ENCODE results near the gene ZFAND2A.
"Not testable (repeated sequence)": the region's sequence is repeated elsewhere in the genome, so short reads cannot be mapped to it uniquely, and the experiment has no call there.

ZFAND2A gene, protein sequence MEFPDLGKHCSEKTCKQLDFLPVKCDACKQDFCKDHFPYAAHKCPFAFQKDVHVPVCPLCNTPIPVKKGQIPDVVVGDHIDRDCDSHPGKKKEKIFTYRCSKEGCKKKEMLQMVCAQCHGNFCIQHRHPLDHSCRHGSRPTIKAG

DNA sequence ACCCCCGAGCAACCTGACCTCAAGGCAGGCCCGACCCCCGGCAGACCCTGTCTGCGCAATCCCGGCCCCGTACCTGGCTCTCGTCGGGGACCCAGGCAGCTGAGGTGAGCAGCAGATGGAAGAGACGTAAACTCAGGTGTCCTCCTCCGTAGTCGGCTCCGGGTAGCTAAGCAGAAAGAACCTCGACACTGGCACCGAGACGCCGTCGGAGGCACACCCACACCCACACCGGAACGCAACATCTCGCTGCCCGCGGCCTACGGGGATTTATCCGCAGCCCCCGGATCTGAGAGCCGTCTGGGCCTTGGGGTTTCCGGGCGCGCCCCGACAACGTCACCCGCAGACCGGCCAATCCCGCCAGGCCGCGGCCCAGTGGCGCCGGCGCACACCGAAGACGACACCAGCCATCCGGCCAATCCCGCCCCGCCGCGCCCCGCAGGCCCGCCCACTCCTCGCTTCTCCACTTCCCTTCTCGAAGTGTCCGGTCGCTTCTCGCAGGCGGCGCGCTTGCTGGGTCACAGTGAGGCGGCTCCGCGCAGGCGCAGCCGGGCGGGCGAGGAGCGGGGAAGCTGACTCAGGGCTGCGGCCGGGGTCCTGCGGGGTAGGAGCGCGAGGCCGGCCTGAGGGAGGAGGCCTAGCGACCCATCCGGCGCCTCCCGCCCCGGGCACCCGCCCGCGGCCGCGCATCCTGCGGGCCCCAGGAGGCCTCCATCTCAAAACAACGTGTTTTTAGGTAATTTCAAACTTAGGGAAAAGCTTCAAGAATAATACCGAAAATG, at the start of gene ZFAND2A:
Gene ZFAND2A (minus strand): TSS at position 306 of the 779 bp plus-strand sequence. CDS start 1,984 bp downstream, outside the sequence.
- peak; percentile 99 for DNase-seq (ENCODE audit: low spot score)

DNA sequence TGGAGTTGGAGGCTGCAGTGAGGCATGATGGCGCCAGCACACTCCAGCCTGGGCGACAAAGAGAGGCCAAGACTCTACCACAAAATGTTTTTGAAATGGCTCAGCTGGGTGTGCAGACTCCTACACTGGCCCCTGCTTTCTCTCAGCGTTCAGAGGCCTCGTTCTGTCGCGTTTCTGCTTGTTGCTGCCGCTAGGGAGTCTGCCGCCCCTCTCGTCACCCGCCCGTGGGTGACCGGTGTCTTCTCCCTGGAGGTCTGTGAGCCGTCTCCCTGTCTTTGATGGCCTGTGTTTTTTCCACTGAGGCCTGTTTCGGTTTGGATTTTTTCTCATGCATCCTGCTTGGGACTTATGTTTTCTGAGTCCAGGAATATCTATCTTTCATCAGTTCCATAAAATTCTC, 49.1 kb upstream of the ZFAND2A start:
- no peak for DNase-seq (ENCODE audit: low spot score)

DNA sequence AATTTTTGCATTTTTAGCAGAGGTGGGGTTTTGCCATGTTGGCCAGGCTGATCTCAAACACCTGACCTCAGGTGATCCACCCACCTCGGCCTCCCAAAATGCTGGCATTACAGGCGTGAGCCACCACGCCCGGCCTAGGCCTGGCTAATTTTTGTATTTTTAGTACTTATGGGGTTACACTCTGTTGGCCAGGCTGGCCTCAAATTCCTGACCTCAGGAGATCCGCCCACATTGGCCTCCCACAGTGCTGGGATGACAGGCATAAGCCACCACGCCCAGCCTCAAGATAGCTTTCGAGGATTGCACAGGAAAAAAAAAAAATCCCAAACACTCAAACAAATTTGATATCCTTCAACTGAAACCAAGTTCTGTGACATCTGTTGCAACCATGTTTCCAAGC, 45.7 kb upstream of the ZFAND2A start:
- not testable (repeated sequence) for DNase-seq (ENCODE audit: low spot score)

DNA sequence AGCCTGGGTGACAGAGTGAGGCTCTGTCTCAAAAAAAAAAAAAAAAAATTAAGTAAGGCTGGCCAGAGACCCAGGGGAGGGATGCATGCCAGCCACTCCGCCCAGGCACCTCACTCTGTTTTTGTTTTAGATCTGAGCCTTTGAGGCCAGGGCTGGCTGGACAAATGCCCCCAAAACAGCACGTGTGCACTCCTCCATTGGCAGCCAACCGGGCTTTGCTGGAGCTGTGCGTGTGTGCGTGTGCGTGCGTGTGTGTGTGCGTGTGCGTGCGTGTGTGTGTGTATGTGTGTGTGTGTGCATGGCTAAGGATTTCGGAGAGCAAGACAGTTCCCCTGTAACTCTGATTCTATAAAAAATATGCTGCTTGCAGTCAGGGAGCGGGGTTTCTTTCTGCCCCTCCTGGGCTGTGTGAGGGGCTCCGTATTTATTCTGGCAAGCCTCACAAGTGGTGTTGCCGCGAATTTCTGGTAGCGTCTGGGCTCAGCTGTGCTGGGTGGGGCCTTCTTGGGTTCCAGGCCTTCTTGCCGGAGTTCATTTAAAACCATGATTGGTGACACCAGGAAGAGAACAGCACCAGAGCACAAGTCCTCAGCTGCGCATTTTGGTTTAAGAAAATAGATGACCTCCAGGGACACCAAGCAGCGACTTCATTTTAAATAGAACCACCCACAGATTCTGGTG, 44.6 kb upstream of the ZFAND2A start:
- no peak for DNase-seq (ENCODE audit: low spot score)

DNA sequence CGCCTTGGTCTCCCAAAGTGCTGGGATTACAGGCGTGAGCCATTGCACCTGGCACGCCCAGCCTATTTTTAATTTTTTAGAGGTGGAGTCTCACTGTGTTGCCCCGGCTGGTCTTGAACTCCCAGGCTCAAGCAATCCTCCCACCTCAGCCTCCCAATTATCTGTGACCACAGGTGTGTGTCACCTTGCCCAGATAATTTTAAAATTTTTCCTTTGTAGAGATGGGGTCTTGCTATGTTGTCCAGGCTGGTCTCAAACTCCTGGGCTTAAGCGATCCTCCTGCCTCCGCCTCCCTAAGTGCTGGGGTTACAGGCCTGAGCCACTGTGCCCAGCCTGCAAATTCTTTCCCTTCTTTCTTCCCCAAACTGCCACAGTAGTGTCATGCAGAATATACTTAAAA, 42.9 kb upstream of the ZFAND2A start:
- DNase-seq (ENCODE audit: low spot score), result not testable (repeated sequence)

DNA sequence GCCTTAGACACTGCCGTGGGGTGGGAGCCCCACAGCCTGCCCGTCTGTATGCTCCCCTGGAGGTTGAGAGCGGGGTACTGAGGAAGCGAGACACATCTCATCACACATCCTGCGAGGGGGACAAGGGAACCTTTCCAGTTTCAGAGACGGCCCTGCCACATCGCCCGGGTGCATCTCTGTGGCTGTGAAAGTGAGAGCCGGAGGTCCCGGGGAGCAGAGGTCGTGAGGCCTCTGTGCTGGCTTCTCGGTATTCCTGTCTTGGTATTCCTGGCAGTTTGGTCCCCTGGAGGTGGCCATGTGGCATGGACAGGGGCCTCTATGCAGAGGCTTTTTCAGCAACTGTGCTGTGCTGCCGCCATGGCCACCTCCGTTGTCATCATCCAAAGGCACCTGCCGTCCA, 41.9 kb upstream of the ZFAND2A start:
- no peak for DNase-seq (ENCODE audit: low spot score)

DNA sequence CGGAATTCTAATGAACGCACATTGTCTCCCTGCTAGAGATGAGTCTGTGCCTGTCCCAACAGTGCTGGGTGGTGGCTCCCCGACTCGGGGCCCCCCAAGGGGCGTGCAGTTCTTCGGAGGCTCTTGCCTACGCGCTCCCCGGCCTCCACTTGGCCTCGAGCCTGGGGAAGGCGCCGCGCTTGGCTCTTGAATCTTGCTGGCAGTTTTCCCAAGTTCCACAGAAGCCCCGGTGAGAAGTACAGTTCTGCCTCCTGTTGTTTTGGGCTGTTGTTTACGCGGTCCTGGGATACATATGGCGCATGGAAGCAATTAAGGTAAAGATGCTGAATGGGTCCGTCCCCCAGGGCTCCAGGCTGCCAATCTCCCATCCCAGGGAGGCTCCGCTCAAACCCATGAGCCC, 40.0 kb upstream of the ZFAND2A start:
- no peak for DNase-seq (ENCODE audit: low spot score)

DNA sequence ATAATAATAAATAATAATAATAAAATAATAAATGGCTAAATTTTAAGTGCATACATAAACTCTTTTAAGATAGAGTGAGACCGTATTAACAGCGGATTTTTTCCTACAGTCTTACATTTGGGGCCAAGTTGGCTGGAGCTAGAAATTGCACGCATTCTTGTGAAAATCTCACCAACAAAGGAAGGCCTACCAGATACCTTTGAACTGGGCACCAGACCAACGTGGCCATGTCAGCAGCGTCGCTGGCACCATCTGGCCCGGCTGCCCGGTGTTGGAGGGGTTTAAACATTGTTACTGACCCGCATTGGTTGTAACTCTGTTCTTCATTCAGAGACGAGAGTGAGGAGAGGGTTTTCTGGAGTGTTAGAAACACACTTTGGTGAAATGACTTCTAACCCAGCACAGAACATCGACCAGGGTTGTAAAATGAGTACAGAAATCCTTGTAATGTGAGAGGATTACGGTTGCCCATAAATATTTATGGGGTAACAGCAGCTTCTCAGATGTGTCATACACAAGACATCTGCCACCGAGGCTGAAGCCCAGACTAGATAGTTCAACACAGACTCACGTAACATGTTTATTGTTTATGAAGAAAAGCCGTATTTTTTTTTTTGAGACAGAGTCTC, 38.1 kb upstream of the ZFAND2A start:
- no peak for DNase-seq (ENCODE audit: low spot score)

DNA sequence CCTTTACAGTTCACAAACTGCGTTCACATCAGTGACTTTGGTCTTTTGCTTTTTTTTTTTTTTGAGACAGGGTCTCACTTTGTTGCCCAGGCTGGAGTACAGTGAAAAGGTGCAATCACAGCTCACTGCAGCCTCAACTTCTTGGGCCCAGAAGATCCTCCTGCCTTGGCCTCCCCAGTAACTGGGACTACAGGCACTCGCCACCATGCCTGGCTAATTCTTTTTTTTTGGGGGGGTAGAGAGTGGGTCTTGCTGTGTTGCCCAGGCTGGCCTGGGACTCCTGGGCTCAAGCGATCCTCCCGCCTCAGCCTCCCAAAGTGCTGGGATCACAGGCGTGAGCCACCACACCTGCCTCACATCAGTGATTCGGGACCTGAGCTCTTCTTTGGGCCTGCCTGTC, 37.0 kb upstream of the ZFAND2A start:
- no peak for DNase-seq (ENCODE audit: low spot score)

DNA sequence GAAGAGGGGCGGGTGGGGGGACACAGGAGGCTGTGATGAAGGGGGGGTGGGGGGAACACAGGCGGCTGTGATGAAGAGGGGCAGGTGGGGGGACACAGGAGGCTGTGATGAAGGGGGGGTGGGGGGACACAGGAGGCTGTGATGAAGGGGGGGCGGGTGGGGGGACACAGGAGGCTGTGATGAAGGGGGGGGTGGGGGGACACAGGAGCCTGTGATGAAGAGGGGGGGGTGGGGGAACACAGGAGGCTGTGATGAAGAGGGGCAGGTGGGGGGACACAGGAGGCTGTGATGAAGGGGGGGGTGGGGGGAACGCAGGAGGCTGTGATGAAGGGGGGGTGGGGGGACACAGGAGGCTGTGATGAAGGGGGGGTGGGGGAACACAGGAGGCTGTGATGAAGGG, 36.4 kb upstream of the ZFAND2A start:
- not testable (repeated sequence) for DNase-seq (ENCODE audit: low spot score)

DNA sequence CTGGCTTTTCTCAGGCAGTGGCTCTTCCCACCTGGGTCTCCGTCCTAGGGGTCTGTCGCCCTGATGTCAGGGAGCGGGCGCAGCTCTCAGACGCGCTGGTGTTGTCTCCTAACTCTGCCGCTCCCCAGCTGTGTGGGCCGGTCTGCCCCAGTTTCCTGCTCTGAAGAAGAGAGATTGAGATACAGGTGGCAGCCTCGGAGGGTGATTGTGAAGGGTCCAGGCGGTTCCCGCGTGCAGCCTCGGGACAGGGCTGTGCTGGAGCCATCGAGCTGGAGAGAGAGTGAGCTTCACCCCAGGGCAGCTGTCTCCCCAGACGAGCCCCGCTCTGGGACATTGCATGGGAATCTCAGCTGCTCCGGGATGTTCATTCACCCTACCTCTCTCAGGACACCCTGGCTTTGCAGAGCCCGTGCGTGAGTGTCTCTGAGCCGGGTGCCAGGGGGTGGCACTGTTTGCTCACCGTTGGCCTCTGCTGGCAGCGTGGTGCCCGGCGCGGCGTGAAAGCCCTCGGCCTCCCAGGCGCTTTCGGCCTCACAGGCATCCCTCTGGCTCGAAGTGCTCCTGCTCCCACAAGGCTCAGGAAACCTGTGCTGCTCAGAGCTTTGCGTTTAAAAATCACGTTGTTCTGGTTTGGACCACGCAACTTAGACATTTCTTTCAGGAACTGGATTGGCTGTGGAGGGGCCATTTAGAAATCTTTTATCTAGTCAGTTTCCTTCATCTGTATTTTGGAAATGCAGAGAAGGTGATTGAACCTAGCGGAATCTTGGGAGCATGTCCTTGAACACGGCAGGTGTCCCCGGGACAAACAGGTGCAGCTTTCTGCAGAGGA, 33.8 kb upstream of the ZFAND2A start:
- peak; percentile 28 for DNase-seq (ENCODE audit: low spot score)

DNA sequence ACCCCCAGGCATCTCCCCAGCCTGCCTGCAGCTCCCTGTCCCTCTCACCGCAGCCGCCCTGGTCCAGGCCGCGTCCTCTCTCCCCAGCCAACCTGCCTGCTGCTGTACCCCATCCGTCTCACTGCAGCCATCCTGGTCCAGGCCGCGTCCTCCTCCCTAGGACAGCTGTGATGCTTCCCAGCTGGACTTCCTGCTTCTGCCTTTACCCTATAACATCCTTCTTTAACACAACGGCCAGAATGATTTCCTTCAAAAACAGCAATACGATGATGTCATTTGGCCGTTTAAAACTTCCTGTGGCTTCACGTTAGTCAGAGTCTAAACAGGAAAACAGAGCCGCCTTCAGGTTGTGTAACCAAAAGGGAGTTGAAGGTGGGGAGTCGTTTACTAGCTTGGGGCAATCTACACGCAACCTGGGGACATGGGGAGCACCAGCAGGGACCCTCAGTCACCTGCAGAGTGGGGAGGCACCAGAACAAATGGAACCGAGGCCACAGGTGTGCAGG, 32.2 kb upstream of the ZFAND2A start:
- DNase-seq (ENCODE audit: low spot score), result peak; percentile 68

DNA sequence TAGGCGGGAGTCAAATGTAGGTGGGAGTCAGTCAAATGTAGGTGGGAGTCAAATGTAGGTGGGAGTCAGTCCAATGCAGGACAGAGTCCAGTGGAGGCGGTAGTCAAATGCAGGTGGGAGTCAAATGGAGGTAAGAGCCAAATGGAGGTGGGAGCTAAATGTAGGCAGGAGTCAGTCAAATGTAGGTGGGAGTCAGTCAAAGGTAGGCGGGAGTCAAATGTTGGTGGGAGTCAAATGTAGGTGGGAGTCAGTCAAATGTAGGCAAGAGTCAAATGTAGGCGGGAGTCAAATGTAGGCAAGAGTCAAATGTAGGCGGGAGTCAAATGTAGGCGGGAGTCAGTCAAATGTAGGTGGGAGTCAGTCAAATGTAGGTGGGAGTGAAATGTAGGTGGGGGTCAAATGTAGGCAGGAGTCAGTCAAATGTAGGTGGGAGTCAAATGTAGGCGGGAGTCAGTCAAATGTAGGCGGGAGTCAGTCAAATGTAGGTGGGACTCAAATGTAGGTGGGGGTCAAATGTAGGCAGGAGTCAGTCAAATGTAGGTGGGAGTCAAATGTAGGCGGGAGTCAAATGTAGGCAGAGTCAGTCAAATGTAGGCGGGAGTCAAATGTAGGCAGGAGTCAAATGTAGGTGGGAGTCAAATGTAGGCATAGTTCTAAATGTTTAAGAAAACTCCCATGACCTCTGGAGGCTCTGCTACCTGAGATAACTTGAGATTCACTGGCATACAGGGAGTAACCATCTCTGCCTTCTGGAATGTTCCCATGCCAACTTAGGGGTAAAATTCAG, 30.2 kb upstream of the ZFAND2A start:
- DNase-seq (ENCODE audit: low spot score), result no peak

DNA sequence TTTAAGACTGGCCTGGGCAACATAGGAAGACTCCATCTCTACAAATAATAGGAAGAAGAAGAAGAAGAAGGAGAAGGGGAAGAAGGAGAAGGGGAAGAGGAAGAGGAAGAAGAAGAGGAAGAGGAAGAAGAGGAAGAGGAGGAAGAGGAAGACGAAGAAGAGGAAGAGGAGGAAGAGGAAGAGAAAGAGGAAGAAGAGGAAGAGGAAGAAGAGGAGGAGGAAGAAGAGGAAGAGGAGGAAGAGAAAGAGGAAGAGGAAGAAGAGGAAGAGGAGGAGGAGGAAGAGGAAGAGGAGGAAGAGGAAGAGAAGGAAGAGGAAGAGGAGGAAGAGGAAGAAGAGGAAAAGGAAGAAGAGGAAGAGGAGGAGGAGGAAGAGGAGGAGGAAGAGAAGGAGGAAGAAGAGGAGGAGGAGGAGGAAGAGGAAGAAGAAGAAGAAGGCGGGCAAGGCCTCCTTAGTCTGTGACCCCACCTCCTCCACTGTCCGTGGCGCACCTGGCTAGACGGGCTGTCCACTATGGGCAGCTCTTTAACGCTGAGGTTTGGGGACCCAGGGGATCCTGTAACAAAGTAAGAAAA, 28.8 kb upstream of the ZFAND2A start:
- no peak for DNase-seq (ENCODE audit: low spot score)

DNA sequence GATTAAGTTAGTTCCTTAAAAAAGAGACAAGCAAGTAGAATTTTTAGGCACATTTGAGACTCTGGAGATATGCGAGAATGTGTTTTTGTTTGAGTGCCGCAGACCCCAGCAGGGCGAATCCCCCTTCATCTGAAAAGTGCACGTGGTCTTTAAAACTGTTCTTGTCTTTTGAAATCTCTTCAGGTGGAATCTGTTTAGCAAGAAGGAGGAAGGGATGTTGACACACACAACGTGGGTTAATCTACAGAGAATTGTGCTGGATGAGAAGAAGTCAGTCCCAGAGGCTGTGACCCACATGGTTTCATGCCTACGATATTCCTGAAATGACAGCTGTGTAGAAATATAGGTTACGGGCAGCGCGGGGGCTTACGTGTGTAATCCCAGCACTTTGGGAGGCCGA, 27.1 kb upstream of the ZFAND2A start:
- no peak for DNase-seq (ENCODE audit: low spot score)

DNA sequence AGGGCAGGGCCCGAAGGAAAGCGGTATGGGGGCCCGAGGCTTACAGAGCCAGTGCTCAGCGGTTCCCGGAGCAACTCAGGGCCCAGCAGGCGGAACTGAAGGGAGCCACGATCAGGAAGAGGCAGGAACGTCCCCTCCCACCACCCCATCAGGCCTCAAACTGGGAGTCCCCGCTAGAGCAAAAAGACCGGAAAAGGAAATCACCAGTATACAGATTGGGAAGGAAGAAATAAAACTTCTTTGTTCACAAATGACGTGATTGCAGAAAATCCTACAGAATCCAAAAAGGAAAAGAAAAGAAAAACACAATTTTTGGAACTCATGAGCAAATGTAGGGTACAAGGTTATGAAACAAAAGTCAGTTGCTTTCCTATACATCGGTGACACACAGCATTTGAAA, 21.6 kb upstream of the ZFAND2A start:
- no peak for DNase-seq (ENCODE audit: low spot score)

DNA sequence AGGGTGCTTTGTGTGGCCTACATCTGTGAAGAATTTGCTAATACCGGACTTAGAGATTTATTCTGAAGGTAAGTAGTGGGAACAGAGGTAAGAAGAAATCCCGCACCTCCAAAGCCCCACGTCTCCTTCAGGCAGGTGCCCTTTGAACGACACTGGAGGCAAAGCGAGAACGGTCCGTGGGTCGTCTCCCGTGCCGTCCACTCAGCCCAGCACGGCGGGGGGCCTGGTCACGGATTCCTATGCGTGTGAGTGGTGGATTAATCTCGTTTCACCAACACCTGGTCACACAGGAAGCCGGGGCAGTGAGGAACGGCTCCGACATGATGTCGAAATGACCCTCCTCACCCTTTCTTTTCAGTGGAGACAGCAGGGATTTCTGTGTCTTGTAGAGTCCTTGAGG, 21.0 kb upstream of the ZFAND2A start:
- DNase-seq (ENCODE audit: low spot score), result no peak

DNA sequence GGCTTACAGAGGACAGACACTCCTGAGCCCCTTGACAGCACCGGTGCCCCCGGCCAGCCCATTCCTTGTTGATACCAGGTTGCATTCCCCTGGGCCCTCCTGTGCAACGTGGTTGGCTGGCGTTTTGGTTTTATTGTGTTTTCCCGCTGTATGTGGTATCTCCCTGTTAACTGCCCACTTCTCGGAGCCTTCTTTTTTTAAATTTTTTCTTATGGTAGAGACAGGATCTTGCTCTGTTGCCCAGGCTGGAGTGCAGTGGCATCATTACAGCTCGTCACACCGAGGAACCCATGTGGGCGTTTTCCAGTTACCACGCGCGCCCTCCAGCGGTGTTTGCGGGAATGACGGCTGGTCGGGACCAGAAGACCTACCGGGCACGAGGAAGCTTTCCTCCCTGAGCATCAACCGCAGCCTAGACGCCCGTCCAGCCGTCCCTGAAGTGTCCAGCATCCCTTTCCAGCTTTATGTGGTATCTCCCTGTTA, 16.9 kb upstream of the ZFAND2A start:
- peak; percentile 87 for DNase-seq (ENCODE audit: low spot score)

DNA sequence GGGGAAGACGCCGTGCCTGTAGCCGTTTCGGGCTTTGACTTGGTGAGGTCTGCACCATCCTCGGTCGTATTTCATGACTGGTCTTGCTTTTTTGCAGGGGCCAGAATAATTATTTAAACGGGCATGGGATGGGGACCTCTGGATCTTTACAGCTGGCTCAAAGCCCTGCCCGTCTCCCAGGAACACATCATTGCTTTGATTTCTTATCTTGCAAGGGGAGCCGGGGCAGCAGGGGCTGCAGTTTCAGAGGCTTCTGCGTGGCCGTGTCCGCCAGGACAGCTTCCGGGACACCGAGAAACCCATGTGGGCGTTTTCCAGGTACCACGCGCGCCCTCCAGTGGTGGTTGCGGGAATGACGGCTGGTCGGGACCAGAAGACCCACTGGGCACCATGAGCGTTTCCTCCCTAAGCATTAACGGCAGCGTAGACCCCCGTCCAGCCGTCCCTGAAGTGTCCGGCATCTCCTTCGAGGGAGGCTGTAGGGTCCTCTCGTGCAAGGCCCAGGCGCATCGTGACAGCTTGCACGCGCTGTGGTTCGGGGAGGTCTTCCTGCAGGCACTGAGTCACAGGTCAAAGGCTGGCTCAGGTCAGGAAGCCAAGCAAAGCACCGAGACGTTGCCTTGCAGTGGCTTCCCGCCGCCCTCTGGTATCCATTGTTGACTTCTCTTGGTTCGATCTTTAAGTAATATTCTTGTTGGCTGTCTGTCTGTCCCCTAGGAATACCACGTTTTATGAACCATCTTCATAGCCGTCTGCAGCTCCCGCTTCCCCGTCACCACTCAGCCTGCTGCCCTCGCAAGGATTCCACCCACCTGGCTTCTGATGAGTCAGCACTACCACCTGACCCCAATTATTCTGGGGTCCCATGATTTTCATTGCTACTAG, 16.2 kb upstream of the ZFAND2A start:
- peak; percentile 90 for DNase-seq (ENCODE audit: low spot score)
